Sigmoid colon (tissue), 7 donors: ENCODE results near the gene SOWAHD. TPM values are rescaled to one million over a fixed set of nuclear protein-coding genes. Genes with fewer than 3 reads are reported as not detected.

Source experiments
- DNase-seq: peaks from one replicate; pipeline ENCODE4 v3.0.0-alpha.2; 2019
- H3K27ac ChIP-seq, 4 donors: fragments of 200-600 bp; sonication (generic); one replicate each; pipeline ENCODE4 v1.5.1; 2016 to 2019; ENCODE audit warnings: mild to moderate bottlenecking in 1 of 4
- H3K27me3 ChIP-seq, 3 donors: fragments of 200-600 bp; sonication (generic); one replicate each; pipeline ENCODE4 v1.5.1; 2019; ENCODE audit warnings: mild to moderate bottlenecking in 1 of 3
- H3K36me3 ChIP-seq, 4 donors: fragments of 200-600 bp; sonication (generic); one replicate each; pipeline ENCODE4 v1.5.1; 2016 to 2019
- H3K4me1 ChIP-seq, 4 donors: fragments of 200-600 bp; sonication (generic); one replicate each; pipeline ENCODE4 v1.5.1; 2017 to 2019
- H3K4me3 ChIP-seq, 4 donors: fragments of 200-600 bp; sonication (generic); one replicate each; pipeline ENCODE4 v1.5.1; 2017 to 2019; ENCODE audit warnings: mild to moderate bottlenecking in 2 of 4, moderate library complexity in 1 of 4
- H3K9me3 ChIP-seq, 4 donors: fragments of 200-600 bp in 3 of 4; sonication (generic) in 3 of 4; one replicate each; pipeline versions ENCODE4 v1.5.1 to v1.6.1; 2013 to 2019
- CTCF ChIP-seq, 4 experiments: fragments of 450-650 bp in 3 of 4; fragments of 200-600 bp in 1 of 4; IDR thresholded peaks; one replicate each; pipeline ENCODE4 v1.5.1; 2016 to 2019; ENCODE audit warnings: antibody characterized with exemption in 4 of 4, mild to moderate bottlenecking in 3 of 4, moderate library complexity in 2 of 4
- EP300 ChIP-seq, 4 donors: sonication (generic); formaldehyde crosslinking; IDR thresholded peaks; one replicate each; pipeline ENCODE4 v1.6.1; 2017; ENCODE audit warnings: antibody characterized with exemption in 4 of 4
- POLR2A ChIP-seq, 2 donors: fragments of 450-650 bp; IDR thresholded peaks; one replicate each; pipeline ENCODE4 v1.6.1; 2016; ENCODE audit warnings: antibody characterized with exemption in 2 of 2, mild to moderate bottlenecking in 2 of 2, moderate library complexity in 2 of 2
- POLR2AphosphoS5 ChIP-seq, 4 donors: sonication (generic); formaldehyde crosslinking; IDR thresholded peaks; one replicate each; pipeline ENCODE4 v1.6.1; 2017; ENCODE audit warnings: antibody characterized with exemption in 4 of 4
- WGBS, 2 donors: extraction: QIAGEN DNeasy Blood & Tissue Kit; methylation state at CpG; one replicate each; pipeline ENCODE4 v1.1.7; 2013; 5-methylcytosine and 5-hydroxymethylcytosine counted together
- intact Hi-C: fragments of 100-400 bp; cut with DNase I; formaldehyde crosslinking; loops from one replicate; pipeline ENCODE4 v1.15.1; 2023
- polyA plus RNA-seq, 3 donors: library from polyadenylated mRNA; stranded (reverse); fragments of 200-250 nt; gene quantifications; one replicate each; pipeline ENCODE4 v1.2.3, GENCODE V29; 2013
- total RNA-seq, 4 donors: library from RNA; depleted of rRNA; stranded (reverse); fragments of >200 nt; gene quantifications; one replicate each; pipeline ENCODE4 v1.1.0, GENCODE V29; 2016
- donor health status: healthy with polysubstance abuse.
- donor health status: Bipolar disorder and iron deficiency.
- donor health status: healthy.

The SOWAHD gene
- total and polyA plus RNA-seq, 7 donors, result 0.54 to 5.3 (median 3.3) TPM; not detected in 3

- 84 to 86% methylated on average over 5 of the region's 5 CpGs for WGBS, 2 donors
- Histone ChIP-seq H3K9me3 (no peaks in the 10 kb centered on the region), H3K36me3 (peaks cover 0 to 27% (median 0%) of the 10 kb centered on the region in 4 donors), H3K27ac (no peak overlapping the region), H3K27me3 (no peaks in the 10 kb centered on the region), H3K4me1 (peaks cover 0 to 9% (median 4%) of the 10 kb centered on the region in 4 donors), H3K4me3 (no peak overlapping the region)
- DNase-seq, result no peak
- intact Hi-C loops, result no loop called here
- TF ChIP-seq EP300 (IDR thresholded peaks at IDR 0.05), result no peak
- TF ChIP-seq POLR2A (IDR thresholded peaks at IDR 0.05), result no peak
- TF ChIP-seq CTCF (IDR thresholded peaks at IDR 0.05), result no peak
- TF ChIP-seq POLR2AphosphoS5 (IDR thresholded peaks at IDR 0.05), result no peak
These were observed 24.6 kb downstream of the SOWAHD start for GRCh38 chrX:119783026-119783425.

- DNase-seq, result no peak
- Histone ChIP-seq H3K4me3 (no peak overlapping the region), H3K9me3 (no peaks in the 10 kb centered on the region), H3K27ac (no peak overlapping the region), H3K27me3 (no peaks in the 10 kb centered on the region), H3K4me1 (peaks cover 0 to 25% (median 9%) of the 10 kb centered on the region in 4 donors), H3K36me3 (peaks cover 0 to 38% (median 0%) of the 10 kb centered on the region in 4 donors)
- intact Hi-C loops, result no loop called here
- WGBS, 2 donors, result 58 to 76% methylated on average over 14 of the region's 14 CpGs
- TF ChIP-seq EP300 (IDR thresholded peaks at IDR 0.05) (no peak), POLR2A (IDR thresholded peaks at IDR 0.05) (no peak), CTCF (IDR thresholded peaks at IDR 0.05) (no peak), POLR2AphosphoS5 (IDR thresholded peaks at IDR 0.05) (no peak)
These were observed 26.5 kb downstream of the SOWAHD start for GRCh38 chrX:119784747-119785446.

GRCh38 chrX:119790977-119791436, 32.6 kb downstream of the SOWAHD start:
- Histone ChIP-seq H3K36me3 (peaks cover 0 to 24% (median 0%) of the 10 kb centered on the region in 4 donors), H3K4me1 (peaks cover 0 to 37% (median 14%) of the 10 kb centered on the region in 4 donors), H3K27me3 (no peaks in the 10 kb centered on the region), H3K27ac (peak overlapping the region; percentile 87 to 92 (median 90)), H3K4me3 (peak overlapping the region; percentile 54 to 66 (median 62)), H3K9me3 (no peaks in the 10 kb centered on the region)
- no peak for TF ChIP-seq EP300 (IDR thresholded peaks at IDR 0.05)
- TF ChIP-seq POLR2AphosphoS5 (IDR thresholded peaks at IDR 0.05), result no peak
- TF ChIP-seq CTCF (IDR thresholded peaks at IDR 0.05), result no peak
- TF ChIP-seq POLR2A (IDR thresholded peaks at IDR 0.05), result no peak
- intact Hi-C loops, result loop anchor here (2.0 to 5.0 kb wide), 5 partner anchors 62 to 322 kb away; partner anchors contain the start of genes NKAP, SEPTIN6, SLC25A5 and UPF3B
- no peak for DNase-seq
- 0 to 1% methylated on average over 31 of the region's 31 CpGs for WGBS, 2 donors

GRCh38 chrX:119791437-119792231, 33.2 kb downstream of the SOWAHD start, which contains the start of gene RPL39:
Gene RPL39 (minus strand): TSS chrX:119791630. CDS start chrX:119791576, 54 bp downstream.
- H3K4me3 ChIP-seq, result peak within 1 kb of the TSS; percentile 54 to 66 (median 62)
- no peaks in the 10 kb centered on the region for H3K9me3 ChIP-seq
- peaks cover 0 to 21% (median 0%) of the 10 kb centered on the region in 4 donors for H3K36me3 ChIP-seq
- TF ChIP-seq POLR2AphosphoS5 (IDR thresholded peaks at IDR 0.05) (peak; percentile 81 to 89 (median 84)), EP300 (IDR thresholded peaks at IDR 0.05) (no peak), POLR2A (IDR thresholded peaks at IDR 0.05) (peak; percentile 29 to 37), CTCF (IDR thresholded peaks at IDR 0.05) (no peak)
- H3K4me1 ChIP-seq, result peaks cover 0 to 37% (median 14%) of the 10 kb centered on the region in 4 donors
- intact Hi-C loops, result loop anchor here (2.0 to 5.0 kb wide), 5 partner anchors 61 to 323 kb away; partner anchors contain the start of genes NKAP, SEPTIN6, SLC25A5 and UPF3B
- peak within 1 kb of the TSS; percentile 87 to 92 (median 90) for H3K27ac ChIP-seq
- 0 to 1% methylated on average over 58 of the region's 58 CpGs for WGBS, 2 donors
- H3K27me3 ChIP-seq, result no peaks in the 10 kb centered on the region
- peak; percentile 92 for DNase-seq
